ENCODE measurements around the gene PHF21A. TPM values are rescaled to one million over a fixed set of nuclear protein-coding genes. Genes with fewer than 3 reads are reported as not detected.

Gene PHF21A
- 10 to 100 TPM; 26.0 to 31.3 TPM for total RNA-seq

DNA sequence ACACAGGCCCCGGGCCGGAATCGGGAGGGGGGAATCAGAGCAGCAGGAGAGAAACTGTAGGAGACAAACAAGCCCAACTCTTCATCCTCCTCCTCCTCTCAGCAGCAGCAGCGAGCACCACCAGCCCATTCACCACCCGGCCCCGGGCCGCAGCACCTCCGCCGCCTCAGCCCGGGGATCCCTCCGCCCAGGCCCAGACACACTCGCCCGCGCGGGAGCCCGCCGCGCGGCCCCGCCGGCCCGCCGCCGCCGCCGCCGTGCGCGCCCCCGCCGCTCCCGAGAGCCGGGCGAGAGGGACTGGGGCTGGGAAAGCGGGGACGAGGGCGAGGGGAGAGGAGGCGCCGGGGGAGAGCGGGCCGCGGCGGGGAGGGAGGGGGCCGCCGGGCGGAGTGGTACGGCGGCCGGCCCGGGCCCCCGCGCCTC lies at the start of gene PHF21A:
TSS of gene PHF21A (minus strand) at position 154 of the 423 bp plus-strand sequence. CDS start 37,235 bp downstream, outside the sequence.

DNA sequence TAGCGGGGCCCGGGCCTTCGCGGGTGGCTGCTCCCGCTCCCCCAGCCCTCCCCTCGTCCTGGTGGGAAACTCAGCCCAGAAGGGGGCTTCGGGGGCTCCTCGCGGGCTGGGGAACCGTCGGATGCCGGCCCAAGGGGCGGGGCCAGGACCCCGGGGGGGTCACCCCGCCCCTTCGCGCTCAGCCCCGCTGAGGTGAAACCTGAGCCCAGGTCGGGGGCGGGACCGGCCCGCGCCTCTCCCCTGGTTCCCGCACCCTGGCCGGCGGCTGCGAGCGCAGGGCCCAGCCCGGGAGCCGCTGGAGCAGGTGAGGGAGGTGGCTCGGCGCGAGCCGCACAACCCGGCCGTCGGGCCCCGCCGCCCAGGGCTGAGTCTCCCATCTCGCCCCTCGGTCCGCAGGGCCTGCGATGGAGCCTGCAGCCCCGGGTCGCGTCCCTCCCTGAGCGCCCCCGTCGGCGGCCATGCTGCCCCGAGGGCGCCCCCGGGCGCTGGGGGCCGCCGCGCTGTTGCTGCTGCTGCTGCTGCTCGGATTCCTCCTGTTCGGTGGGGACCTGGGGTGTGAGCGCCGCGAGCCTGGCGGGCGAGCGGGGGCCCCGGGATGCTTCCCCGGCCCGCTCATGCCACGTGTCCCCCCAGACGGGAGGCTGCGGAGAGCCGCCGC lies 198.7 kb downstream of the PHF21A start, which contains the start of gene LARGE2:
TSS of gene LARGE2 (plus strand) at position 232 of the 658 bp plus-strand sequence. CDS start at position 459, 227 bp downstream.

DNA sequence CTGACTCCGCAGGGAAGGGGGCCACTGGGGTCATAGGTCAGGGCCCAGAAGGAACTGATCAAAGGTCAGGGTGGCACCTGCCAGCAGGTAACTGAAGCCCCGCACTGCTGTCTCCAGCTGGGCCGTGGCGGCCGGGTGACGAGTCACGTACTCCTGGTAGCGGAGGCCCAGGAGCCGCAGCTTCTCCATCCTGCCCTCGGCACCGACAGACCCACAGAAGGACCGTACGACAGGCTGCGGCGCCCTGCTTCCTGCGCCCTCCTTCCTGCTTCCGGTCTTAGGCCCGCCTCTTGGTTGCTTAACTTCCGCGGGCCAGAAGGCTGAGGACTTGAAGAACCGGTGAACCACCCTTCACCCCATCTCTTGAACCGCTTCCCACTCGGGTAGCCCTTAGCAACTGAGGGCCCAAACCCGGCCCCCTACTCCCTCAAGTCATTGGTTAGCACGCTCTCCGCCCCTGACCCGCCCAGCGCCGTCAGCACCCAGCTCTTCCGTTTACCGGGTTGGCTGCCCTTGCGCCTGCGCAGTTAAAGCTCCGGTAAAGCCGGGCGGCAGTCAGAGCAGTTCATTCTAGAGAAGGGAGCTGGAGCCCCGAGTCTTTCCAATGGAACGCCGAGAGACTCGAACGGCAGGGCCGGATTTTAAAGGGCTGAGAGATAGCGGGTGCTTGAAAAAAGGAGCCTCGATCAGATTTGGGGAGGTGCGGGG lies 203.5 kb downstream of the PHF21A start, which contains the start of gene PEX16:
TSS of gene PEX16 (minus strand) at position 255 of the 708 bp plus-strand sequence. CDS start at position 189, 66 bp downstream.

DNA sequence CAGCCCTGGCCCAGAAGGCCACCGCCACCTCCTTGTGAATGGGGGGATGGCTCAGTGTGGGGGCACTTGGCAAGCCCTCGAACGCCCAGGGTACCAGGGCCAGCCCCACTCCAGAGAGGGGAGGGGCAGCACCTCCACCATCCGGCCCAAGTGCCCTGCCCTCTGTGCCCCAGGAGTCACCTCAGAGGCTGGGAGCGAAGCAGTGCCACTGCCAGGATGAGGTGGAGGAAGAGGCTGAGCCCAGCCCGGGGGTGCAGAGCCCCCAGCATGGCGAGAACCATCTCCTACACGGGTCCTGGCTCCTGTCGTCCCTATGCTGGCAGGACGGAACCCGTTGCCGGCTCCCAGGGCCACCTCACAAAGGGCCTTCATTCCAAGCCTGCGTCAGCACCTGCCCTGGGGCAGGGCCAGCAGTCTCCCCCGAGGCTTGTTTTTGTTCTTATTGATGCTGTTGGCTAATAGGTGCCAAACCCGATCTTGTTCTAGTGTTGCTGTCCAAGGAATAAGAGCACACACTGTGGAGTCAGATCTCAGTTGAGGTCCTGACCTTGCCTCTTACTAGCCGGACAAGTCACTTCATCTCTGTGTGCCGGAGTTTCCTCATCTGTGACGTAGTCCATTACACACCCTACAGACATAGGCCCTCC lies 214.2 kb downstream of the PHF21A start, which contains the start of gene FREY1:
TSS of gene FREY1 (minus strand) at position 307 of the 647 bp plus-strand sequence. CDS start at position 281, 26 bp downstream.

DNA sequence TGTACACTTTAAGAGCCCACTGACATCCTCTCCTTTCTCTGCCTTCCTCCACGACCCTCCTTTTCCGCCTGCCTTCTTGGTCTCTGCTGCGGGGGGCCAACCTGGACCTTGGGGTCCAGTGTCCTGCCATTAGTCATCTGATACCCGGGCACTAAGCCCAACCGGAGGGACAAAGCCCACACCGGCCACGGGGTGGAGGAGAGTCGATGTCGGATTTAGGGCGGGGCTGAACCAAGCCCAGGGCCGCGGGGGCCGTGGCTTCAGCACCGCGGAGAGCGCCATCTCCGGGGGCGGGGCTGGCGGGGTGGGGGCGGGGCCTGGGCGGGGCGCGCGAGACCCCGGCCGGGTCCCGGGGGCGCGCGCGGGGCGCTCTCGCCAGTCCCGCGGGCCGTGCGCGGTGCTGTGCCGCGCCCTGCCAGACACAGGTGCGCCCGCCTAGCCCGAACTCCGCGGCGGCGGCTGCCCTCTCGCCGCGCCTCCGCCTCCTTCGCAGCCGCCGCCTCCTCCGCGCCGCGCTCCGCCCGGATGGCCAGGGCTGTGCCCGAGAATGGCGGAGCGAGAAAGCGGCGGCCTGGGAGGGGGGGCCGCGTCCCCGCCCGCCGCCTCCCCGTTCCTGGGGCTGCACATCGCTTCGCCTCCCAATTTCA lies 235.9 kb downstream of the PHF21A start, which contains the start of gene MAPK8IP1:
TSS of gene MAPK8IP1 (plus strand) at position 378 of the 647 bp plus-strand sequence. CDS start at position 548, 170 bp downstream.

Other genes with a start within 250 kb of the PHF21A start
- 1 to 10 TPM in 1 of 2 experiments, under 1 TPM in 1; 0.60 to 1.0 TPM for gene MAPK8IP1, start 235.8 kb downstream of the PHF21A start, total RNA-seq
- 1 to 10 TPM; 1.8 to 2.1 TPM for gene FREY1, start 214.2 kb downstream of the PHF21A start, total RNA-seq
- gene PEX16, start 203.6 kb downstream of the PHF21A start, total RNA-seq = 10 to 100 TPM; 46.2 to 47.1 TPM
- gene LARGE2, start 198.8 kb downstream of the PHF21A start, total RNA-seq = under 1 TPM; 0.33 to 0.51 TPM
- not detected for gene CREB3L1, start 156.2 kb upstream of the PHF21A start, total RNA-seq
- gene DGKZ, start 226.0 kb upstream of the PHF21A start, total RNA-seq = 100 to 1,000 TPM; 175 to 179 TPM

Data from activated naive CD4-positive, alpha-beta T cell treated with anti-CD3 and anti-CD28 coated beads, Interleukin-2, amount 10 ng/mL, durations not matched to agents 5 hours and 36 hours (primary cell).